ENCODE data around the gene CNGB1.

CNGB1 gene

DNA sequence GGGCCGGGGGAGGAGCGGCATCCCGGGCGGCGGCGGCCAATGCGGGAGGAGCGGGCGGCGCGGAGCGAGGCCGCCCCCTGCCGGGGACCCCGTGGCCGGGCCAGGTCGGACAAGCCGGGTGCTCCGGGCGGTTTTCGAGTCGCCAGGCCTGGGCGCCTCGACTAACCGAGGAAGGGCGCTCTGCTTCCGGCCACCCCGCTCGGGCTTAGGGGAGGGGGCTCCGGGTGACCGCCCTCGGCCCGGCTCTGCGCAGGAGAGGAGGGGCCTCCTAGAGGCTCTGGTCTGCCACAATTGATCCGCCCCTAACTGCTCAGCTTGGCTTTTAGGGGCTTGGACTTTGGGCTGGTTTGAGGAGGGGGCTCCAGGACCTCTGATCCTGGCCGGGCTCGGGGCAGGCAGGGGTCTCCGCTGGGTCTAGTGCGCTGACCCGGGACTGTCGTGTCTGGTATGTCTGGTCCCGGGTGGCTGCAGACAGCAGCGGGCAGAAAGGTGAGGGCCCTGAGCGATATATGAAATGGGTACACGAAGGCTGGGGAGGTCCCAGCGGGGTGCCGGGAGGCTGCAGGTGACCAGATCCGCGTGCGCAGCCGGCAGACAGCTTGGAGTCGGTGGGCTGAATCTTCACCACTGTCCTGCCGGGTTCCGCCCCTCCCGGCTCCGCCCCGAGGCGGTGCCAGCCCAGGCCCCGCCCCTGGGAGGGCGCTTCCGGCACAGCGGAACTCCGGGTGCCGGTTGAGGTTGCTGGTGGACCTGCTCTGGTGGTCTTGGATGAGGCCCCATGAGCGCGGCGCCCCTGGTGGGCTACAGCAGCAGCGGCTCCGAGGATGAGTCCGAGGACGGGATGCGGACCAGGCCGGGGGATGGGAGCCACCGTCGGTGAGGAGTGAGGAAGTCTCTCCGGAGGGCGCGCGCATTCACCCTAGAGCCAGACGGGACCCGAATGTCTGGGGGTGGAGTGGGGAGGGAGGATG is 30.1 kb upstream of the CNGB1 start, which contains the start of gene USB1:
Gene USB1 (plus strand): TSS at position 702 of the 971 bp plus-strand sequence. CDS start 77 bp downstream, at position 779.
- H3K4me3 ChIP-seq (ENCODE audit: low read depth, low read length): peak within 1 kb of the TSS; percentile 83
- DNase-seq (ENCODE audit: low read depth, low spot score): peak; percentile 80
- in situ Hi-C loops (cut with HindIII; ENCODE audit: low sequenced_read_pairs): no loop called here
- TF ChIP-seq, protein P1, sequence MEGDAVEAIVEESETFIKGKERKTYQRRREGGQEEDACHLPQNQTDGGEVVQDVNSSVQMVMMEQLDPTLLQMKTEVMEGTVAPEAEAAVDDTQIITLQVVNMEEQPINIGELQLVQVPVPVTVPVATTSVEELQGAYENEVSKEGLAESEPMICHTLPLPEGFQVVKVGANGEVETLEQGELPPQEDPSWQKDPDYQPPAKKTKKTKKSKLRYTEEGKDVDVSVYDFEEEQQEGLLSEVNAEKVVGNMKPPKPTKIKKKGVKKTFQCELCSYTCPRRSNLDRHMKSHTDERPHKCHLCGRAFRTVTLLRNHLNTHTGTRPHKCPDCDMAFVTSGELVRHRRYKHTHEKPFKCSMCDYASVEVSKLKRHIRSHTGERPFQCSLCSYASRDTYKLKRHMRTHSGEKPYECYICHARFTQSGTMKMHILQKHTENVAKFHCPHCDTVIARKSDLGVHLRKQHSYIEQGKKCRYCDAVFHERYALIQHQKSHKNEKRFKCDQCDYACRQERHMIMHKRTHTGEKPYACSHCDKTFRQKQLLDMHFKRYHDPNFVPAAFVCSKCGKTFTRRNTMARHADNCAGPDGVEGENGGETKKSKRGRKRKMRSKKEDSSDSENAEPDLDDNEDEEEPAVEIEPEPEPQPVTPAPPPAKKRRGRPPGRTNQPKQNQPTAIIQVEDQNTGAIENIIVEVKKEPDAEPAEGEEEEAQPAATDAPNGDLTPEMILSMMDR (IDR thresholded peaks at IDR 0.05; ENCODE audit: low read depth, low read length): peak; percentile 55

DNA sequence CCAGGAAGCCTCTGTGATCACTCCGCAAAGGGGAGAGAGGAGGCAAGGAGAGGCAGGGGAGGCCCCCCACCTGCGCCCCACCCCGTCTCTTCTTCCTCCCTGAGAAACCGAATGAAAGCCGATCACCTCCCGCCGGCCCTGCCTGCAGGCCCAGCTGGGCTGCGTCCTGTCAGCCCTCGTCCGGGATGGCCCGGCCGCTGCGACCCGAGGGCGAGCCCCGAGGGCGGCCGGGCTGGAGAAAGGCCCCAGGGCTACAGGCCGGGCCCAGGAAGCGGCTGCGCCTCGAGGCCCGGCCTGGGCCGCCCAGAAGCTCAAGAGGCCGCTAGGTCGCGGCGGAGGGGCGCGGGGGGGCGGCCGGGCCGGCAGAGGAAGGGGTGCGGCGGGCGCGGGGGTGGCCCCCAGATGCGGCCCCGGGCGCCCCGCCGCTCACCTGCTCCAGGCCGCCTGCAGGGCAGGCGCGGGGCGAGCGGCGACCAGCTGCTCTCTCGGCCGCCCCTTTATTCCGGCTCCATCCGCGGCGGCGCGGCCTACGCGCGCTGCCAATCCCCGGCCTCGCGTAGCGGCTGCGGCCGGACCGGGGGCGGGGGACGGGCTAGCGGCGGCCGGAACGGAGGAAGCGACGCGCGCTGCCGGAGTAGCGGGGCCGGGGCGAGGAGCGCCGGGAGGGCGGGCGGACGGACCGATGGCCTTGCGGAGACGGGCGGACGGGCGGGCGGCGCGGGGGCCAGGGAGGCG is 29.2 kb upstream of the CNGB1 start, which contains the start of gene ZNF319:
Gene ZNF319 (minus strand): TSS at position 702 of the 735 bp plus-strand sequence. CDS start 2,407 bp downstream, outside the sequence.
- peak within 1 kb of the TSS; percentile 83 for H3K4me3 ChIP-seq (ENCODE audit: low read depth, low read length)
- DNase-seq (ENCODE audit: low read depth, low spot score): no peak
- in situ Hi-C loops (cut with HindIII; ENCODE audit: low sequenced_read_pairs): no loop called here
- TF ChIP-seq, protein P1 (IDR thresholded peaks at IDR 0.05; ENCODE audit: low read depth, low read length): no peak

DNA sequence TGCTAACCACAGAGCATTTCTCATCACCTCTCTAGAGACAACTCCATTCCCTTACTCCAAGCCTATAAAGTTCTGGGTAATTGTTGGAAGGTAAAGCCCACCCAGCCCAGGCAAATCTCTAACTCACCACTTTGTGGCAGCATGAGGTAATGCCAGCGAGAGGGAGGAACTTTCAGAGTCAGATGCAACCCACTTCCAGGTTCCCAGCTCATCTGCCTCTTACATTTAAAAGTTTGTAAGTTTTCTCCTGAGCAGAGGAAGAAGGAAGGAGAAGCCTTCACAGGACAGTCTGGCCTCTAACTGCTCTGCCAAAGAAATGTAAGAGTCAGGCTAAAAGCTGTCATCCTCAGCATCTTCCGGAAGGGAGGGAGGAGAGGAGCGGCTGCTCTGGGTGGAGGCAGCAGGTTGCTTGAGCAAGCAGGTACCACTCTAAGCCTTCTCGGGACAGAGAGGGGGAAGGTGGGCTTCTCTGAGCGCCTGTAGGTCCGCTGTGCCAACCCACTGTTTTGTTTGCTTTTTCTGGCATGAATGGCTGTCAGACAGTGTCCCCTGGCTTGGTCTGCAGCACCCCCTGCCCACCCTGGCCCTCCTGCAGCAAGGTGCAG is 28.5 kb upstream of the CNGB1 start:
- peak; percentile 42 for DNase-seq (ENCODE audit: low read depth, low spot score)
- in situ Hi-C loops (cut with HindIII; ENCODE audit: low sequenced_read_pairs): no loop called here
- TF ChIP-seq, protein P1 (IDR thresholded peaks at IDR 0.05; ENCODE audit: low read depth, low read length): no peak
- peak overlapping the region; percentile 55 for H3K4me3 ChIP-seq (ENCODE audit: low read depth, low read length)

DNA sequence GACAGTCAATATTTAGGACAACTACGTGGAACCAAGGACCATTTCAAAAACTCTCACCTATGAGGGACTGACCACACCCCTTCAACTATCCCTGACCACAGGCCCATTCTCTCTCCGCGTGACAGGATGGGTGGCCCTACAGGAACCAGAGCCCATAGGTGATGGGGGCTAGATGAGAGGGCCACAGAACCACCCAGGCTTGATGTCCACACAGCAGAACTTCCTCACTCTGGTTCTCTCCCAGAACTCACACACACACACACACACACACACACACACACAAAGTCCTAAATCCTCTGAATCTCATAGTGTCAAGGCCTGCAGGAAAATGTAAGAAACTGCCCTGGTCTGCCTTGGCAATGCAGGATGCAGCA is 28.1 kb upstream of the CNGB1 start:
- in situ Hi-C loops (cut with HindIII; ENCODE audit: low sequenced_read_pairs): no loop called here
- H3K4me3 ChIP-seq (ENCODE audit: low read depth, low read length): peak overlapping the region; percentile 55
- DNase-seq (ENCODE audit: low read depth, low spot score): no peak
- TF ChIP-seq, protein P1 (IDR thresholded peaks at IDR 0.05; ENCODE audit: low read depth, low read length): no peak

DNA sequence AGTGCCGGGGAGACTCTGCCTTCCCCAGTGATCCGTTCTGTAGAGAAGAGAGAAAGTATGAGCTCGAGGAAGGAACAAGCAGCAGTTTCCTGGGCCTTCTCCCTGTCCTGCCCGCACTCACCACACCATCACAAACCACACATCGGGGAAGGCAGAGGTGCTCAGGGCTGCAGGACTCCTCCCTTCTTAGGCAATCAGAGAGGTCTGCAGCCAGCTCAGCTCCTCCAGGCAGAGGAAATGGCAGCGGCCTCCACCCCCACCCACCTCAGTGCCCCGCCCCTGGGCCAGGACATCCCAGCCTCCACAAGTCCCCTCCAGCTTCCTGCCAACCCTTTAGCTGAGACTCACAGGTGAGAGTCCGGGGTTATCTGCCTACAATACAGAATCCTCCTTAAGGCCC is 27.6 kb upstream of the CNGB1 start:
- H3K4me3 ChIP-seq (ENCODE audit: low read depth, low read length): no peak overlapping the region
- TF ChIP-seq, protein P1 (IDR thresholded peaks at IDR 0.05; ENCODE audit: low read depth, low read length): no peak
- no peak for DNase-seq (ENCODE audit: low read depth, low spot score)
- in situ Hi-C loops (cut with HindIII; ENCODE audit: low sequenced_read_pairs): no loop called here
